ENCODE data around the gene GARIN5B.
A peak's percentile ranks its signal among the peaks of the same experiment; 100 is the strongest.

DNA sequence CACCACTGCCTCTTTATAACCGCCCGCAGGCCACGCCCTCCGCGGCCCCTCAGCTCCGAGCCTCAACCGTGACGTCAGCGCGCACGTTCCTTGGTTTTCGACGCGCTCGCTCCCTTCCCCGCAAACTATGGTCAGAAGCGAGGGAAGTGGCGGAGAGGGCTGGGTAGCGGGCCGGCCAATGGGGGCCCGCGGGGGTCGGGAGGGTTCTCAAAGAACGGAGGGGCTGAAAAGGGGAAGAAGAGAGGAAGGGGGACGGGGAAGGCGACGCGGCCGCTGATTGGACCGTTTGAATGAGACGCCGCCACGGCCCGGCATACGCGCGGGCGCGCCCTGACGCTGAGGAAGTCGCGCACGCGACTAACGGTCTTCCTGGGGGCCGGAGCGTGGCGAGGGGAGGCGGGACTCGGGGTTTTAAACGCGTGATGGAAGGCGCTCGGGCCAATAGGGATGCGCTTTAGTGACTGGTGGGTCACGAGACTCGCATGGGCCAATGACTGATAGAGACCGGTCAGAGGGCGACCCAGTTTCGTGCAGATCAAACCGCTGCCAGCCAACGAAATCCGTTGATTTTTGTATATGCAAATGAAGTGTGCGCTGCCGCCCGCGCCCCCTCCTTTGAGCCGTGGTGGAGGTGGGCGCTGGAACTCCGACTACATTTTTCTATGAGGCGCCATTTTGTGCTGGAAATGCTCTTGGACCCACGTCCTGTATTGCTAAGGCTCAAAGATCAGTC, 44.9 kb upstream of the GARIN5B start:
- TF ChIP-seq POLR2A (IDR thresholded peaks at IDR 0.05) = peak; percentile 34
- TF ChIP-seq, protein P1, sequence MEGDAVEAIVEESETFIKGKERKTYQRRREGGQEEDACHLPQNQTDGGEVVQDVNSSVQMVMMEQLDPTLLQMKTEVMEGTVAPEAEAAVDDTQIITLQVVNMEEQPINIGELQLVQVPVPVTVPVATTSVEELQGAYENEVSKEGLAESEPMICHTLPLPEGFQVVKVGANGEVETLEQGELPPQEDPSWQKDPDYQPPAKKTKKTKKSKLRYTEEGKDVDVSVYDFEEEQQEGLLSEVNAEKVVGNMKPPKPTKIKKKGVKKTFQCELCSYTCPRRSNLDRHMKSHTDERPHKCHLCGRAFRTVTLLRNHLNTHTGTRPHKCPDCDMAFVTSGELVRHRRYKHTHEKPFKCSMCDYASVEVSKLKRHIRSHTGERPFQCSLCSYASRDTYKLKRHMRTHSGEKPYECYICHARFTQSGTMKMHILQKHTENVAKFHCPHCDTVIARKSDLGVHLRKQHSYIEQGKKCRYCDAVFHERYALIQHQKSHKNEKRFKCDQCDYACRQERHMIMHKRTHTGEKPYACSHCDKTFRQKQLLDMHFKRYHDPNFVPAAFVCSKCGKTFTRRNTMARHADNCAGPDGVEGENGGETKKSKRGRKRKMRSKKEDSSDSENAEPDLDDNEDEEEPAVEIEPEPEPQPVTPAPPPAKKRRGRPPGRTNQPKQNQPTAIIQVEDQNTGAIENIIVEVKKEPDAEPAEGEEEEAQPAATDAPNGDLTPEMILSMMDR (IDR thresholded peaks at IDR 0.05) = no peak
